Stomach smooth muscle (tissue), 2 donors: ENCODE measurements around the gene OXSR1.

Experiments used
- H3K27ac ChIP-seq: one replicate; pipeline ENCODE4 v1.7.0; 2013; ENCODE audit warnings: mild to moderate bottlenecking, low read length, inconsistent platforms
- H3K27me3 ChIP-seq, 2 donors: one replicate each; pipeline ENCODE4 v1.7.0; 2013; ENCODE audit warnings: low read length in 2 of 2; ENCODE audit not compliant: insufficient read depth in 2 of 2, control insufficient read depth in 1 of 2
- H3K36me3 ChIP-seq, 2 donors: one replicate each; pipeline ENCODE4 v1.7.0; 2013; ENCODE audit warnings: low read length in 2 of 2; ENCODE audit not compliant: control insufficient read depth in 2 of 2, insufficient read depth in 2 of 2
- H3K4me1 ChIP-seq: one replicate; pipeline ENCODE4 v1.7.0; 2013; ENCODE audit warnings: low read length; ENCODE audit not compliant: control insufficient read depth, insufficient read depth
- H3K4me3 ChIP-seq, 2 donors: one replicate each; pipeline ENCODE4 v1.7.0; 2013; ENCODE audit warnings: low read length in 2 of 2
- H3K9ac ChIP-seq, 2 donors: one replicate each; pipeline ENCODE4 v1.7.0; 2013; ENCODE audit warnings: low read length in 2 of 2, mild to moderate bottlenecking in 1 of 2
- H3K9me3 ChIP-seq, 2 donors: one replicate each; pipeline ENCODE4 v1.7.0; 2013; ENCODE audit warnings: low read length in 2 of 2; ENCODE audit not compliant: control insufficient read depth in 2 of 2
- donor health status: healthy.
- donor health status: Pancreatic carcinoma.

Gene OXSR1

DNA sequence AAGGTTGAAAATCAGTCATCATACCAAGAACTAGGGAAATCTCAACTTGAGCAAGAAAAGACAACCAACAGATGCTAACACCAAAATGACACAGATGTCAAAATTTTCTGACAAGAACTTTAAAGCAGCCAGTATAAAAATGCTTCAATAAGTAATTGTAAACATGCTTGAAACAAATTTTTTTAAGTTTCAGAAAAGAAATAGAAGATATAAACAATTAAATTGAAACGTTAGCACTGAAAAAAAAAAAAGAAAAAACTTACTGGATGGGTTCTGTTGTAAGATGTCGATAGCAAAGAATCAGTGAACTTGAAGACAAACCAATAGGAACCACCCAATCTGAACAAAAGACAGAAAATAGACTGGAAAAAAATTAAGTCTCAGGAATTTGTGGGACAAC lies 18.8 kb upstream of the OXSR1 start:
- Histone ChIP-seq H3K4me3 (no peak overlapping the region), H3K36me3 (peaks cover 0 to 5% of the 10 kb centered on the region in 2 donors), H3K9ac (no peak overlapping the region), H3K27ac (no peak overlapping the region), H3K4me1 (no peaks in the 10 kb centered on the region), H3K27me3 (peaks cover 0 to 2% of the 10 kb centered on the region in 2 donors), H3K9me3 (peaks cover 0 to 4% of the 10 kb centered on the region in 2 donors)

DNA sequence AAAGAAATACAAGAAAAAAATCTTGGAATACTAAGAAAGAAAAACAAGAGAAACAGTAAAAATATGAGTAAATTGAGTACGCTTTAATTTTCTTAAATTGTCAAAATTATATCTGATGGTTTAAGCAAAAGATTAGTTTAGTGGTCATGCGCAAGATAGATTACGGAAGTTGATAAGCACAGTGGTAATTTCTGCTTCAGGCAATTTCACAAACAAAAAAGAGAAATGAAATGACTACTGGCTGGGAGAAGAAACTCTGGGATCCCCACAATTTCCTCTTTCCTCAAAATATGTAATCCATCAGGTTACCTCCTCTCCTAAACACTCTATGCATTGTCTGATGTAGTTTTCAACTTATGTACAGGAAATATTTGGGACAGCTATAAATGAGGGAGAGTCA lies 17.9 kb upstream of the OXSR1 start:
- no peaks in the 10 kb centered on the region for H3K4me1 ChIP-seq

DNA sequence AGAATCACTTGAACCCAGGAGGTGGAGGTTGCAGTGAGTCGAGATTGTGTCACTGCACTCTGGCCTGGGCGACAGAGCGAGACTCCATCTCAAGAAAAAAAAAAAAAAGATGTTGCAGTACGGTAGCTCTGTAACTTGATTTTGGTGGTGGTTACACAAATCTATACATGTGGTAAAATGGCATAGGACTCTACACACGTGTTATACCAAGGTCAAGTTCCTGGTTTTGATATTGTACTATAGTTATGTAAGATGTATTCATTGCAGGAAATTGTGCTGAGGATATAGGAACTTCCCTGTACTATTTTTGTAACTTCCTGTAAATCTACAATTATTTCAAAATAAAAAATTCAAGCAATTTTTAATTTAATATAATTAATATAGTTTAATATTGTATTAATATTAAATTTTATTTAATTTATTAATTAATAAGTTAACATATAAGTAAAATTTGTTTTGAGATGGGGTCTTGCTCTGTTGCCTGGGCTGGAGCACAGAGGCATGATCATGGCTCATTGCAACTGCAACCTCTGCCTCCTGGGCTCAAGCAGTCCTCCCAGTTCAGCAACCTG lies 16.9 kb upstream of the OXSR1 start:
- Histone ChIP-seq H3K27me3 (peaks cover 0 to 2% of the 10 kb centered on the region in 2 donors), H3K36me3 (no peaks in the 10 kb centered on the region), H3K27ac (no peak overlapping the region), H3K9me3 (peaks cover 0 to 4% of the 10 kb centered on the region in 2 donors), H3K4me3 (no peak overlapping the region), H3K4me1 (no peaks in the 10 kb centered on the region), H3K9ac (no peak overlapping the region)

More for the DNA sequence above, 17.9 kb upstream of the OXSR1 start:
- Histone ChIP-seq H3K9me3 (peaks cover 0 to 4% of the 10 kb centered on the region in 2 donors), H3K36me3 (no peaks in the 10 kb centered on the region), H3K27me3 (peaks cover 0 to 2% of the 10 kb centered on the region in 2 donors), H3K4me3 (no peak overlapping the region), H3K9ac (no peak overlapping the region), H3K27ac (no peak overlapping the region)

DNA sequence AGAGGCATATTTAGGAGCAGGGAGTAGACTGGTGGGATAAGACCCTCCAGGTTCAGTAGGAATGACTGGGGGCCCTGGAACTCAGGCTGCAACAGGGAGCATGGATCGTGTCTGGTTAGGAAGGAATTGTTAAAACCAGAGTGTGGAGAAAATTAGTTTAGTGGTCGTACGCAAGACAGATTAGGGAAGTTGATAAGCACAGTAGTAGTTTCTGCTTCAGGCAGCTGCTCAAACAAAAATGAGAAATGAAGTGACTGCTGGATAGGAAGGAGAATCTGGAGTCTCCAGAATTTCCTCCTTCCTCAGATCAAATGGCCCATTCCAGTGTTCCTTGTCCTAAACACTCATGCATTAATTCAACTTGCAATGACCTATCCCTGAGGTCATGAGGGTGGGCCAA lies 15.6 kb upstream of the OXSR1 start:
- no peaks in the 10 kb centered on the region for H3K27me3 ChIP-seq
- no peak overlapping the region for H3K27ac ChIP-seq
- no peak overlapping the region for H3K4me3 ChIP-seq
- H3K4me1 ChIP-seq, result no peaks in the 10 kb centered on the region
- no peaks in the 10 kb centered on the region for H3K36me3 ChIP-seq
- no peak overlapping the region for H3K9ac ChIP-seq
- peaks cover 0 to 4% of the 10 kb centered on the region in 2 donors for H3K9me3 ChIP-seq

DNA sequence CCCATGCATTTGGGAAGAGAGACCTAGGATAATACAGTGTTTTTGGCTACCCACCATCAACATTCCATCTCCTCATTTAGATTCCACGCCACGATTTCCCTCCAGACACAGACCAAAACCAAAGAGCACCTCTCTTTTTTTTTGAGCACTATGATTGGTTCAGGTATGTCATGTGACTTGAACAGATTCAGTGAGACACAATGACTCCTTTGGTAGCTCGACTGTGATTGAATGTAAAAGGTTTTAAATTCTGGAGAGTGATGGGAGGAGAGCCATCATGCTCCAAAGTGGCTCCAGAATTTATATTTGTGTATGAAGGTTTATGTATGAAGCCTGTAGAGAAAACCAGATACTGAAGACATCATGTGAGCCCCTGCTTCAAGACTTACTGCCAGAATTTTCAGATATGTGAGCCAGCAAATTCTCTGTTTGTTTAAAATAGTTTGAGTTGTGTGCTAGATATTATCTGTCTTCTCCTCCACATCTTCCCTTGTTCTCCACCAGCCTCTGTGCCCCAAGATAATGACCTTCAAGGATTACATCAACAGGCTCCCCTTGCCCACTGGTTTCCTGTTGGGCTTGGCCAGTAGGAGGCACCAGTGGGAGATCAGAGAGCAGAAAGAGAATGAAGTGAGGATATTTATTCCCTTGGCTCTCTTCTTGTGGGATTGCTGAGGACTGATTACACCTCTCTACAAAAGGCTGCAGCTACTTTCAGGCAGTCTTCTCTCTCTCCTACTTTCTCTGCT lies 14.4 kb upstream of the OXSR1 start:
- H3K36me3 ChIP-seq, result no peaks in the 10 kb centered on the region
- no peaks in the 10 kb centered on the region for H3K4me1 ChIP-seq
- H3K27ac ChIP-seq, result no peak overlapping the region

DNA sequence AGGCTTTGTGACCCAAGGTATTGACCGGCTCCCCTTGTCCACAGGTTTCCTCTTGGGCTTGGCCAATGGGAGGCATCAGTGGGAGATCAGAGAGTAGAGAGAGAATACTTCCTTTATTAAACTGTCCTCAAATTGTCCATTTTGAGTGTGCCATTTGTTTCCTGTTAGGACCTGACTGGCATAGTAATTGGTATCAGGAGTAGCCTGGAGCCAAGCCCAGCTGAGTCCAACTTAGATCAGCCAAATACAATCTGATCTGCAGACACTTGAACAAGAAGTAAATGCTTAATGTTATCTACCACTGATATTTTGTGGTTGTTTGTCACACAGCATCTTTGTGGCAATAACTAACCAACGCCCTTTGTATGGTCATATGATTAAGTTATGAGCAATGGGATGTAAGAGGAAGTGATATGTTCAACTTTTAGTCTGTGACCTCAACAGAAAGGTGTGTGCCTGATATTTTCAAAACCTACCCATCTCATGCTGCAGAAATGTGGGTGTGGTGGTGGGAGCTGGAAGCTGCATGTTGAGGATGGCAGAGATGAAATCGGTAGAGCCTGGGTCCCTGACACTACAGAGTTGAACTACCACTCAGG lies 13.6 kb upstream of the OXSR1 start:
- Histone ChIP-seq H3K9ac (no peak overlapping the region), H3K4me3 (no peak overlapping the region), H3K9me3 (no peaks in the 10 kb centered on the region), H3K36me3 (no peaks in the 10 kb centered on the region), H3K27ac (no peak overlapping the region), H3K27me3 (no peaks in the 10 kb centered on the region), H3K4me1 (no peaks in the 10 kb centered on the region)

More for the DNA sequence above, 14.4 kb upstream of the OXSR1 start:
- Histone ChIP-seq H3K27me3 (no peaks in the 10 kb centered on the region), H3K9me3 (peaks cover 0 to 4% of the 10 kb centered on the region in 2 donors), H3K4me3 (no peak overlapping the region), H3K9ac (no peak overlapping the region)

DNA sequence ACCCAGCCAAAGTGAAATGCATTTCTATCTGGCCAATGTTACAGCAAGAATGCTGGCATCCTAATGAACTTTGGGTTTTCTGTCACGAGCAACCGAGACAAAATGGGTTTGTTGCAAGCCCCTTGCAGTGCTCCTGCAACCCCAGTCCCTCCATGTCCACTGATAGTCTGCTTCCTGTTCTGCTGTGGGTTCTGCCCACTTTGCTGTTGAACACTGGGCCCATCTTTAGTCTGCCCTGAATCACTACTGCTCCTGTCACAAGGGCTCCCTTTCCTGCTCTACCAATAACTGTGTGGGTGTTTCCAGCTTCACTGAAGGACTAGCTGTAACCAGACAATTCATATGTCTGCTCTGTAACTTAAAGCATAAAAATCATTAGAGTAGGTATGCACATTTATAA lies 12.7 kb upstream of the OXSR1 start:
- H3K4me3 ChIP-seq, result no peak overlapping the region
- H3K9ac ChIP-seq, result no peak overlapping the region
- H3K27me3 ChIP-seq, result no peaks in the 10 kb centered on the region
- no peaks in the 10 kb centered on the region for H3K4me1 ChIP-seq
- no peaks in the 10 kb centered on the region for H3K9me3 ChIP-seq
- no peak overlapping the region for H3K27ac ChIP-seq
- no peaks in the 10 kb centered on the region for H3K36me3 ChIP-seq

DNA sequence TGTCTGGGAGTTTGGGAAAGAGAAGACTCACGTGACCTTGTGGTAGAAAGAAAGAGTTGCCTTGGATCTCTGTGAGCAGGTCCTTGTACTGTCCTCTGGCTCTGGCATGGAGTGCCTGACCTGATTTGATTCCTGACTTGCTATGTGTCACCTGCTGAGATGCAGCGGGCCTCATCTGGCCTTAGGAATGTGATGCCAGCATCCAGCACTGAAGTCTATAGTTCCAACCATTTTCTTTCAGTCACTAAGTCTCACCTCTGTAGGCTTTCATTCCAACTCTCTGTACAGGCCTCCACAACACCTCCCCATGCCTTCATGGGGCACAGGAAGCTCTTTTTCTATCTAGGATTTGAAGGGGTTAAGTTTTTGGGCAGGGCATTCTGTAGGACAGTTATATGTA lies 12.1 kb upstream of the OXSR1 start:
- Histone ChIP-seq H3K27me3 (no peaks in the 10 kb centered on the region), H3K27ac (no peak overlapping the region), H3K9ac (no peak overlapping the region), H3K4me3 (no peak overlapping the region), H3K4me1 (no peaks in the 10 kb centered on the region), H3K36me3 (no peaks in the 10 kb centered on the region), H3K9me3 (no peaks in the 10 kb centered on the region)

DNA sequence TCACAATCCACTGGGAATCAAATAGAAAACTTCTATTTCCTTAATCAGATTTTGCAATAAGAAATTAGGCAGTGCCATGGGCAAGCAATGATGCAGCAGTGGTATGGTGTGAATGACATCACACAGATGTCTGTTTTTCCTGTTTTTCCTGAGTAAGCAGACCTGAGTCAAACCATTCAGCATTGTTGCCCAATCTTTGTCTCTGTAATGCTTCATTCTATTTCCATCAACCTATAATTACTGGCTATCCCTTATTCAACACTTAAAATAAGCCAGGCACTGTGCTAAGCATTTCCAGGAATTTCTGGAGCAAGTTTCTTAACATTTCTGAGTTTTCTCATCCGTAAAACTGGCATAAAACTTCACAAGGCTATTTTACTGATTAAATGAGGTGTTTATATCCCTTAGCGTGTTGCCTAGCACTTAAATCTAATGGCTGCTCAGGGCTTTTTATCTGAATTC lies 11.3 kb upstream of the OXSR1 start:
- Histone ChIP-seq H3K4me3 (no peak overlapping the region), H3K4me1 (no peaks in the 10 kb centered on the region), H3K27me3 (no peaks in the 10 kb centered on the region), H3K36me3 (no peaks in the 10 kb centered on the region), H3K9me3 (no peaks in the 10 kb centered on the region), H3K9ac (no peak overlapping the region), H3K27ac (no peak overlapping the region)

DNA sequence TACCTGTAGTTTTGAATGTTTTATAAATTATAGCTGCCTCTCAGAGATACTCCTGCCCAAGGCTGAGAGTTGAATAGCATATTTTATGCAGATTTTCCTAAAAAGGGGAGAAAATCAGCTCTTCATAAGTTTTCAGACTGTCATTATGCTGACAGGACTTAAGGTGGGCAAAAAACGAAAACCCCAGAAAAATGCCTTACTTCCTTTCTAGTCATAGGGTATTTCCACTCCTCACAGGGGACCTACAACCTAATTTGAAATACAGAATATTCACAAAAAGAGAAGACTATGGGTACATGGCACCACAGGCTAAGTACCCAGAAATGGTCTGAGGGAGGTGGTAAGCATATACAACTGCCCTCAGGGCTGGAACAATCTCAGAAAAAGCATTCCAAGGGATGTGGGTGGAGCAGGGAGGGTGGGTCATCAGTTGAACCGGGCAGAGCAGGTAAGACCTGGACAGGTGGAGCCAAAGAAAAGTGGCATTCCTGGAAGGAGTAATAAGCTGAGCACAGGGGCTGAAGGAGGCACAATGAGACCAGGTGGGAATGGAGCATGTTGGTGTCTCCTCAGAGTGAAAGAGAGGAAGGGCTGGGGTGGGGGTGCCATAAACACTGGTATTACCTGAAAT lies 10.6 kb upstream of the OXSR1 start:
- H3K9me3 ChIP-seq, result no peaks in the 10 kb centered on the region
- no peaks in the 10 kb centered on the region for H3K36me3 ChIP-seq
- H3K27me3 ChIP-seq, result no peaks in the 10 kb centered on the region
- no peak overlapping the region for H3K9ac ChIP-seq
- no peaks in the 10 kb centered on the region for H3K4me1 ChIP-seq
- H3K27ac ChIP-seq, result no peak overlapping the region
- H3K4me3 ChIP-seq, result no peak overlapping the region
